H1 (cell line): ENCODE measurements around the gene ZNF155. TPM values are rescaled to one million over a fixed set of nuclear protein-coding genes. Genes with fewer than 3 reads are reported as not detected.

ENCODE experiments used
- CTCF ChIA-PET: fragments of 300-600 bp; sonication (Branson Sonifier 250); formaldehyde crosslinking; loops from one replicate; lab custom pipeline; 2021; ENCODE audit not compliant: partially characterized antibody; lab: Charles Lee
- POLR2A ChIA-PET: fragments of 300-600 bp; sonication (Branson Sonifier 250); formaldehyde crosslinking; loops from one replicate; lab custom pipeline; 2021; ENCODE audit warnings: inconsistent platforms; ENCODE audit not compliant: partially characterized antibody; lab: Charles Lee
- DNase-seq, 2 experiments: peaks; one replicate each; pipeline versions ENCODE4 v3.0.0 to v3.0.0-alpha.2; 2010 to 2022; ENCODE audit warnings: low spot score in 2 of 2, low read depth in 1 of 2, mixed read lengths in 1 of 2
- FAIRE-seq: peaks from 2 replicates; lab custom pipeline; 2011; peaks lifted over from hg19 to GRCh38; lab: Jason Lieb, UNC
- H2AFZ ChIP-seq: 2 replicates; pipeline ENCODE4 v1.8.1; 2012; ENCODE audit warnings: low read length, inconsistent platforms
- H2AK5ac ChIP-seq: 2 replicates; pipeline ENCODE4 v1.6.1; 2013; ENCODE audit warnings: low read depth, low read length
- H2BK120ac ChIP-seq: replicated peaks from 2 replicates; pipeline ENCODE3; 2013; ENCODE audit warnings: low read depth, low read length, inconsistent platforms
- H2BK12ac ChIP-seq: 2 replicates; pipeline ENCODE4 v1.6.1; 2013; ENCODE audit warnings: low read depth, low read length
- H2BK15ac ChIP-seq: 2 replicates; pipeline ENCODE4 v1.6.1; 2013; ENCODE audit warnings: low read length
- H2BK20ac ChIP-seq: 2 replicates; pipeline ENCODE4 v1.6.1; 2013; ENCODE audit warnings: low read length
- H2BK5ac ChIP-seq: 2 replicates; pipeline ENCODE4 v1.6.1; 2013; ENCODE audit warnings: low read depth, low read length
- H3K14ac ChIP-seq: 2 replicates; pipeline ENCODE4 v1.6.1; 2013; ENCODE audit warnings: inconsistent platforms; ENCODE audit not compliant: insufficient read length
- H3K18ac ChIP-seq: 2 replicates; pipeline ENCODE4 v1.6.1; 2013; ENCODE audit warnings: low read length; ENCODE audit errors: extremely low read depth
- H3K23ac ChIP-seq: 2 replicates; pipeline ENCODE4 v1.6.1; 2013; ENCODE audit warnings: inconsistent platforms; ENCODE audit not compliant: insufficient read length
- H3K23me2 ChIP-seq: 2 replicates; pipeline ENCODE4 v1.6.1; 2013; ENCODE audit warnings: low read depth, low read length
- H3K27ac ChIP-seq: 2 replicates; pipeline ENCODE4 v1.6.1; 2011; ENCODE audit warnings: low read depth, low read length, inconsistent platforms
- H3K27me3 ChIP-seq, 4 experiments: replicated peaks in 1 of 4; 1 replicate in 1 of 4; 2 replicates in 3 of 4; pipeline versions ENCODE4 v1.6.1 to v1.8.1; 2011 to 2013; ENCODE audit warnings: low read length in 3 of 4, mild to moderate bottlenecking in 3 of 4, inconsistent platforms in 2 of 4, mixed read lengths in 2 of 4, moderate library complexity in 1 of 4; ENCODE audit not compliant: control insufficient read depth in 3 of 4, insufficient read depth in 3 of 4; ENCODE audit errors: extremely low read depth in 1 of 4
- H3K36me3 ChIP-seq, 4 experiments: 2 replicates each; pipeline versions ENCODE4 v1.6.1 to v1.8.1; 2011 to 2013; ENCODE audit warnings: mild to moderate bottlenecking in 4 of 4, low read length in 3 of 4, moderate library complexity in 2 of 4, control low read depth in 1 of 4, inconsistent platforms in 1 of 4; ENCODE audit not compliant: insufficient read depth in 4 of 4, control insufficient read depth in 2 of 4
- H3K4ac ChIP-seq: replicated peaks from 2 replicates; pipeline ENCODE3; 2013; ENCODE audit warnings: low read length, low read depth, mixed read lengths, inconsistent platforms; ENCODE audit not compliant: insufficient read length
- H3K4me1 ChIP-seq, 4 experiments: replicated peaks in 1 of 4; 1 replicate in 1 of 4; 2 replicates in 3 of 4; pipeline versions ENCODE4 v1.6.1 to v1.8.1; 2011 to 2013; ENCODE audit warnings: low read length in 3 of 4, inconsistent platforms in 2 of 4, mixed read lengths in 1 of 4; ENCODE audit not compliant: insufficient read depth in 4 of 4, control insufficient read depth in 3 of 4
- H3K4me2 ChIP-seq, 2 experiments: 2 replicates each; pipeline versions ENCODE4 v1.6.1 to v1.8.1; 2011 to 2013; ENCODE audit warnings: low read depth in 2 of 2, low read length in 2 of 2, control low read depth in 1 of 2, inconsistent platforms in 1 of 2, mild to moderate bottlenecking in 1 of 2; ENCODE audit not compliant: insufficient read depth in 1 of 2
- H3K4me3 ChIP-seq, 4 experiments: fragments of 200-600, 300-600 bp in 1 of 4; sonication (generic), shearing (Covaris generic), sonication (Bioruptor Twin) in 1 of 4; 2 replicates each; pipeline versions ENCODE4 v1.5.1 to v1.8.1; 2011 to 2016; ENCODE audit warnings: low read length in 4 of 4, low read depth in 3 of 4, control low read depth in 2 of 4, inconsistent platforms in 2 of 4, mild to moderate bottlenecking in 2 of 4, mixed read lengths in 1 of 4, moderate library complexity in 1 of 4; ENCODE audit not compliant: insufficient read depth in 2 of 4; ENCODE audit errors: extremely low read depth in 1 of 4
- H3K56ac ChIP-seq: replicated peaks from 2 replicates; pipeline ENCODE3; 2013; ENCODE audit warnings: low read depth, mild to moderate bottlenecking, mixed read lengths, low read length, inconsistent platforms; ENCODE audit not compliant: insufficient read length
- H3K79me1 ChIP-seq: 2 replicates; pipeline ENCODE4 v1.6.1; 2013; ENCODE audit warnings: low read depth, low read length, control low read depth
- H3K79me2 ChIP-seq, 2 experiments: 2 replicates each; pipeline versions ENCODE4 v1.6.1 to v1.8.1; 2012 to 2013; ENCODE audit warnings: low read length in 2 of 2, mild to moderate bottlenecking in 2 of 2, inconsistent platforms in 1 of 2; ENCODE audit not compliant: insufficient read depth in 2 of 2, control insufficient read depth in 1 of 2
- H3K9ac ChIP-seq, 4 experiments: replicated peaks in 1 of 4; 1 replicate in 1 of 4; 2 replicates in 3 of 4; pipeline versions ENCODE4 v1.6.1 to v1.8.1; 2011 to 2013; ENCODE audit warnings: low read depth in 3 of 4, low read length in 3 of 4, control low read depth in 2 of 4, mild to moderate bottlenecking in 2 of 4, moderate library complexity in 2 of 4, inconsistent platforms in 1 of 4; ENCODE audit errors: extremely low read depth in 1 of 4
- H3K9me3 ChIP-seq, 2 experiments: 2 replicates each; pipeline versions ENCODE4 v1.6.1 to v1.8.1; 2012 to 2013; ENCODE audit warnings: mild to moderate bottlenecking in 2 of 2, moderate library complexity in 2 of 2, control low read depth in 1 of 2, inconsistent platforms in 1 of 2, low read depth in 1 of 2, low read length in 1 of 2, mixed read lengths in 1 of 2; ENCODE audit not compliant: insufficient read depth in 2 of 2
- H4K20me1 ChIP-seq, 2 experiments: replicated peaks in 1 of 2; 2 replicates each; pipeline versions ENCODE3 to v1.8.1; 2011 to 2013; ENCODE audit warnings: inconsistent platforms in 2 of 2, low read length in 2 of 2, mild to moderate bottlenecking in 1 of 2; ENCODE audit not compliant: insufficient read depth in 2 of 2, control insufficient read depth in 1 of 2
- H4K5ac ChIP-seq: 2 replicates; pipeline ENCODE4 v1.6.1; 2013; ENCODE audit warnings: low read length, low read depth, mixed read lengths, inconsistent platforms; ENCODE audit not compliant: insufficient read length
- H4K8ac ChIP-seq: 2 replicates; pipeline ENCODE4 v1.8.0; 2013; ENCODE audit warnings: mild to moderate bottlenecking, moderate library complexity, low read length, inconsistent platforms; ENCODE audit not compliant: insufficient read depth; ENCODE audit errors: extremely low read depth
- H4K91ac ChIP-seq: replicated peaks from 2 replicates; pipeline ENCODE3; 2013; ENCODE audit warnings: low read length, mixed read lengths, inconsistent platforms; ENCODE audit not compliant: insufficient read length
- CBX5 ChIP-seq: fragments of 300-800, 300-1000 bp; sonication (generic); IDR thresholded peaks from 2 replicates; pipeline ENCODE4 v1.7.1; 2016; ENCODE audit warnings: antibody characterized with exemption, low read length, low read depth
- CHD2 ChIP-seq: IDR thresholded peaks from 2 replicates; pipeline ENCODE4 v1.6.1; 2012; ENCODE audit warnings: low read length, improper control_type of control experiment
- CREB1 ChIP-seq: IDR thresholded peaks from 2 replicates; pipeline ENCODE4 v1.6.1; 2012; ENCODE audit warnings: inconsistent platforms
- EP300 ChIP-seq, 2 experiments: IDR thresholded peaks; 1 replicate in 1 of 2; 2 replicates in 1 of 2; pipeline ENCODE4 v1.6.1; 2011 to 2012; ENCODE audit warnings: low read depth in 2 of 2, low read length in 2 of 2, mild to moderate bottlenecking in 2 of 2, borderline replicate concordance in 1 of 2, inconsistent platforms in 1 of 2, moderate library complexity in 1 of 2
- MAFK ChIP-seq: IDR thresholded peaks from 2 replicates; pipeline ENCODE4 v1.6.1; 2012; ENCODE audit warnings: low read depth, mild to moderate bottlenecking, improper control_type of control experiment, low read length
- POLR2A ChIP-seq, 2 experiments: IDR thresholded peaks; 1 replicate in 1 of 2; 2 replicates in 1 of 2; pipeline ENCODE4 v1.6.1; 2011; ENCODE audit warnings: low read depth in 2 of 2, low read length in 2 of 2, mild to moderate bottlenecking in 2 of 2; ENCODE audit errors: control extremely low read depth in 1 of 2
- POLR2AphosphoS5 ChIP-seq: IDR thresholded peaks from 2 replicates; pipeline ENCODE4 v1.6.1; 2011; ENCODE audit warnings: low read depth, low read length
- POU5F1 ChIP-seq: IDR thresholded peaks from 2 replicates; pipeline ENCODE4 v1.6.1; 2011; ENCODE audit warnings: low read depth, mild to moderate bottlenecking, low read length, moderate library complexity
- RAD21 ChIP-seq, 2 experiments: IDR thresholded peaks in 1 of 2; conservative IDR thresholded peaks in 1 of 2; 2 replicates each; pipeline ENCODE4 v1.6.1; 2011; ENCODE audit warnings: low read depth in 2 of 2, low read length in 2 of 2, improper control_type of control experiment in 1 of 2, inconsistent platforms in 1 of 2, mild to moderate bottlenecking in 1 of 2, moderate library complexity in 1 of 2
- SIX5 ChIP-seq: IDR thresholded peaks from 2 replicates; pipeline ENCODE4 v1.6.1; 2011; ENCODE audit warnings: mild to moderate bottlenecking, low read depth, low read length
- SRF ChIP-seq: IDR thresholded peaks from 2 replicates; pipeline ENCODE4 v1.6.1; 2011; ENCODE audit warnings: mild to moderate bottlenecking, low read depth, low read length, moderate library complexity
- WGBS, 2 experiments: shearing (Covaris generic) in 1 of 2; methylation state at CpG; one replicate each; pipeline versions ENCODE4 v1.1.6 to v1.1.7; 2013 to 2015; ENCODE audit warnings: low lambda C conversion rate in 2 of 2, mixed read lengths in 2 of 2, inconsistent platforms in 1 of 2, low coverage in 1 of 2, missing lambda C conversion rate in 1 of 2; ENCODE audit not compliant: insufficient replicate concordance in 2 of 2, insufficient coverage in 1 of 2, insufficient read length in 1 of 2; ENCODE audit errors: extremely low coverage in 1 of 2, missing lambda C conversion rate in 1 of 2; 5-methylcytosine and 5-hydroxymethylcytosine counted together
- polyA plus RNA-seq, 7 experiments: library from polyadenylated mRNA; depleted of rRNA in 3 of 7; stranded (reverse) in 5 of 7; unstranded in 2 of 7; fragments of >200 nt in 5 of 7; fragments of 200-250 nt in 2 of 7; gene quantifications; 1 replicate in 5 of 7; 2 replicates in 1 of 7; 4 replicates in 1 of 7; pipeline versions ENCODE4 v1.2.1 to v1.2.3, GENCODE V29; 2011 to 2013; ENCODE audit warnings: missing spikeins in 2 of 7, mixed read lengths in 2 of 7
- total RNA-seq: library from RNA; stranded (reverse); fragmentation: NEBNext Ultra II Directional; extraction: Animal tissue kit (Norgen Biotek cat#: 25700); gene quantifications from 2 replicates; pipeline ENCODE4 v1.2.1, GENCODE V29; 2021
- TF ChIP-seq, protein P1 (sequence below): IDR thresholded peaks from 2 replicates; pipeline ENCODE4 v1.6.1; 2012; ENCODE audit warnings: inconsistent platforms

The ZNF155 gene
- total and polyA plus RNA-seq, 2 of the 8 experiments (the other 6 are each of a cell fraction or from before 2014, with no cell fraction given): 3.1 to 9.0 TPM

- Histone ChIP-seq H3K4me3 (peak within 1 kb of the TSS; percentile 85 to 96 (median 91)), H3K27ac (no peak within 1 kb of the TSS), H3K9ac (peak within 1 kb of the TSS; percentile 36 to 91 (median 50)), H2BK15ac (no peak within 1 kb of the TSS), H3K79me1 (no peaks in the 10 kb centered on the region), H4K91ac (no peak within 1 kb of the TSS), H4K20me1 (no peaks in the 10 kb centered on the region), H3K79me2 (no peaks in the 10 kb centered on the region), H2AFZ (peak within 1 kb of the TSS; percentile 100), H3K4ac (no peak within 1 kb of the TSS), H3K14ac (no peak within 1 kb of the TSS), H3K36me3 (peaks cover 0 to 6% (median 0%) of the 10 kb centered on the region in 4 experiments; a peak in 1 of 8 replicates), H2AK5ac (no peak within 1 kb of the TSS), H3K18ac (no peak within 1 kb of the TSS), H3K56ac (no peak within 1 kb of the TSS), H2BK5ac (no peak within 1 kb of the TSS), H3K23me2 (peaks cover 9% of the 10 kb centered on the region), H3K4me1 (peaks cover 0 to 3% (median 0%) of the 10 kb centered on the region in 4 experiments; a peak in 2 of 7 replicates), H4K5ac (no peak within 1 kb of the TSS), H2BK120ac (no peak within 1 kb of the TSS), H2BK12ac (no peak within 1 kb of the TSS), H2BK20ac (no peak within 1 kb of the TSS), H3K27me3 (no peaks in the 10 kb centered on the region), H3K4me2 (peak within 1 kb of the TSS; percentile 80 to 87), H4K8ac (peak within 1 kb of the TSS; percentile 83), H3K23ac (no peak within 1 kb of the TSS), H3K9me3 (no peaks in the 10 kb centered on the region)
- DNase-seq: peak; percentile 67 to 75
- peak; percentile 87 for FAIRE-seq
- POLR2A ChIA-PET: interaction anchor here (1.1 to 1.5 kb wide), 2 partner anchors 48 to 109 kb away, joined by 3 to 4 read pairs; no protein-coding TSS in a partner anchor
- WGBS, 2 experiments: 2% methylated on average over 48 of the region's 48 CpGs; no CpG with 5 or more reads in 1 of the 2 experiments
- CTCF ChIA-PET: no interaction called here
- TF ChIP-seq CBX5 (no peak), SRF (no peak), POLR2A (IDR thresholded peaks at IDR 0.05; ENCODE audit: control extremely low read depth in 1 of 2, low read depth in 2 of 2, low read length in 2 of 2) (no peak), CREB1 (peak; percentile 76), MAFK (no peak), SIX5 (peak; percentile 95), EP300 (IDR thresholded peaks at IDR 0.05; ENCODE audit: borderline replicate concordance in 1 of 2, low read depth in 2 of 2, low read length in 2 of 2) (no peak), POLR2AphosphoS5 (no peak), POU5F1 (no peak), CHD2 (no peak), RAD21 (IDR thresholded peaks at IDR 0.05 in 1 of 2, conservative IDR thresholded peaks at IDR 0.05 in 1 of 2; ENCODE audit: low read depth in 2 of 2, low read length in 2 of 2) (no peak)
- TF ChIP-seq, protein P1, sequence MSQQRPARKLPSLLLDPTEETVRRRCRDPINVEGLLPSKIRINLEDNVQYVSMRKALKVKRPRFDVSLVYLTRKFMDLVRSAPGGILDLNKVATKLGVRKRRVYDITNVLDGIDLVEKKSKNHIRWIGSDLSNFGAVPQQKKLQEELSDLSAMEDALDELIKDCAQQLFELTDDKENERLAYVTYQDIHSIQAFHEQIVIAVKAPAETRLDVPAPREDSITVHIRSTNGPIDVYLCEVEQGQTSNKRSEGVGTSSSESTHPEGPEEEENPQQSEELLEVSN: no peak
These were observed 18.8 kb downstream of the ZNF155 start, which contains the start of gene ZNF230 for GRCh38 chr19:44002566-44003460. Gene ZNF230, plus strand, starts transcription at chr19:44002957. Its CDS starts 4,122 bp downstream, at chr19:44007079.
